Tibial artery (tissue), 4 donors: ENCODE results near the gene FGD4.
"Not testable (repeated sequence)": the region's sequence is repeated elsewhere in the genome, so short reads cannot be mapped to it uniquely, and the experiment has no call there.

Experiments
- DNase-seq, 2 donors: peaks; one replicate each; pipeline ENCODE4 v3.0.0-alpha.2; 2019
- H3K27ac ChIP-seq, 2 donors: fragments of 200-600 bp; sonication (generic) in 1 of 2; 1 replicate in 1 of 2; 2 replicates in 1 of 2; pipeline ENCODE4 v1.5.1; 2018 to 2019; ENCODE audit warnings: mild to moderate bottlenecking in 1 of 2
- H3K27me3 ChIP-seq, 2 donors: fragments of 200-600 bp; sonication (generic) in 1 of 2; one replicate each; pipeline versions ENCODE4 v1.5.1 to v1.6.0; 2016 to 2019
- H3K36me3 ChIP-seq, 3 donors: fragments of 200-600 bp; sonication (generic) in 2 of 3; one replicate each; pipeline ENCODE4 v1.5.1; 2016 to 2019; ENCODE audit warnings: mild to moderate bottlenecking in 2 of 3
- H3K4me1 ChIP-seq, 4 donors: fragments of 200-600 bp; sonication (generic) in 2 of 4; 1 replicate in 3 of 4; 2 replicates in 1 of 4; pipeline ENCODE4 v1.5.1; 2016 to 2019
- H3K4me3 ChIP-seq, 2 donors: fragments of 200-600 bp; sonication (generic) in 1 of 2; 1 replicate in 1 of 2; 2 replicates in 1 of 2; pipeline ENCODE4 v1.5.1; 2018 to 2019; ENCODE audit warnings: mild to moderate bottlenecking in 2 of 2
- H3K9me3 ChIP-seq, 3 donors: fragments of 200-600 bp; sonication (generic) in 1 of 3; one replicate each; pipeline ENCODE4 v1.5.1; 2016 to 2019
- CTCF ChIP-seq, 2 experiments: fragments of 200-600 bp in 1 of 2; fragments of 450-650 bp in 1 of 2; IDR thresholded peaks; one replicate each; pipeline ENCODE4 v1.5.1; 2017 to 2019; ENCODE audit warnings: antibody characterized with exemption in 2 of 2, mild to moderate bottlenecking in 1 of 2, moderate library complexity in 1 of 2
- intact Hi-C: fragments of 100-400 bp; cut with DNase I; formaldehyde crosslinking; loops from one replicate; pipeline ENCODE4 v1.15.0; 2023; ENCODE audit warnings: low total_unique reads

Gene FGD4

GRCh38 chr12:32501835-32502333 lies 102.5 kb downstream of the FGD4 start:
- peak overlapping the region; percentile 46 to 48 for H3K27ac ChIP-seq
- H3K36me3 ChIP-seq: no peaks in the 10 kb centered on the region
- no peaks in the 10 kb centered on the region for H3K27me3 ChIP-seq
- H3K4me1 ChIP-seq: peaks cover 0 to 55% (median 23%) of the 10 kb centered on the region in 4 donors
- no peaks in the 10 kb centered on the region for H3K9me3 ChIP-seq
- DNase-seq: peak in 1 of 2 donors; percentile 36
- TF ChIP-seq CTCF (IDR thresholded peaks at IDR 0.05): no peak
- intact Hi-C loops: no loop called here
- H3K4me3 ChIP-seq: no peak overlapping the region

GRCh38 chr12:32502693-32503502 lies 103.5 kb downstream of the FGD4 start:
- TF ChIP-seq CTCF (IDR thresholded peaks at IDR 0.05): no peak
- Histone ChIP-seq H3K9me3 (no peaks in the 10 kb centered on the region), H3K4me1 (peaks cover 0 to 45% (median 20%) of the 10 kb centered on the region in 4 donors), H3K27me3 (no peaks in the 10 kb centered on the region), H3K36me3 (no peaks in the 10 kb centered on the region), H3K27ac (peak overlapping the region; percentile 46 to 48), H3K4me3 (no peak overlapping the region)
- intact Hi-C loops: no loop called here
- peak in 1 of 2 donors; percentile 58 for DNase-seq

GRCh38 chr12:32503730-32504129 lies 104.4 kb downstream of the FGD4 start:
- H3K4me1 ChIP-seq: peaks cover 0 to 39% (median 18%) of the 10 kb centered on the region in 4 donors
- no peaks in the 10 kb centered on the region for H3K36me3 ChIP-seq
- H3K9me3 ChIP-seq: no peaks in the 10 kb centered on the region
- H3K4me3 ChIP-seq: no peak overlapping the region
- H3K27me3 ChIP-seq: no peaks in the 10 kb centered on the region
- DNase-seq: no peak
- H3K27ac ChIP-seq: peak overlapping the region in 1 of 2 donors; percentile 46
- intact Hi-C loops: no loop called here
- no peak for TF ChIP-seq CTCF (IDR thresholded peaks at IDR 0.05)

- no peak for TF ChIP-seq CTCF (IDR thresholded peaks at IDR 0.05)
- no peak overlapping the region for H3K27ac ChIP-seq
- no peak for DNase-seq
- no peaks in the 10 kb centered on the region for H3K9me3 ChIP-seq
- H3K36me3 ChIP-seq: no peaks in the 10 kb centered on the region
- H3K4me1 ChIP-seq: peaks cover 0 to 35% (median 18%) of the 10 kb centered on the region in 4 donors
- H3K4me3 ChIP-seq: no peak overlapping the region
- no peaks in the 10 kb centered on the region for H3K27me3 ChIP-seq
- intact Hi-C loops: no loop called here
Observed at GRCh38 chr12:32504591-32504990, 105.2 kb downstream of the FGD4 start.

- Histone ChIP-seq H3K27me3 (no peaks in the 10 kb centered on the region), H3K27ac (no peak overlapping the region)
Observed at GRCh38 chr12:32505067-32505945, 105.9 kb downstream of the FGD4 start.

GRCh38 chr12:32507096-32507941 lies 108.0 kb downstream of the FGD4 start:
- H3K27me3 ChIP-seq, H3K27ac ChIP-seq, H3K4me3 ChIP-seq, H3K9me3 ChIP-seq, H3K36me3 ChIP-seq, DNase-seq, intact Hi-C loops: not testable (repeated sequence)
- H3K4me1 ChIP-seq: peaks cover 0 to 23% (median 10%) of the 10 kb centered on the region in 4 donors

More at GRCh38 chr12:32505067-32505945, 105.9 kb downstream of the FGD4 start:
- intact Hi-C loops: no loop called here
- H3K9me3 ChIP-seq: no peaks in the 10 kb centered on the region
- no peak for TF ChIP-seq CTCF (IDR thresholded peaks at IDR 0.05)
- H3K4me1 ChIP-seq: peaks cover 0 to 32% (median 18%) of the 10 kb centered on the region in 4 donors
- no peaks in the 10 kb centered on the region for H3K36me3 ChIP-seq
- no peak overlapping the region for H3K4me3 ChIP-seq
- DNase-seq: no peak
